GM21526 (cell line): ENCODE measurements around the gene QDPR.
"Not testable (repeated sequence)": the region's sequence is repeated elsewhere in the genome, so short reads cannot be mapped to it uniquely, and the experiment has no call there.

Experiments
- ATAC-seq: cut with Tn5 transposase; IDR thresholded peaks from one replicate; pipeline ENCODE4 v1.9.1; 2021; ENCODE audit warnings: moderate library complexity; ENCODE audit not compliant: unreplicated experiment, low FRiP score

Gene QDPR

DNA sequence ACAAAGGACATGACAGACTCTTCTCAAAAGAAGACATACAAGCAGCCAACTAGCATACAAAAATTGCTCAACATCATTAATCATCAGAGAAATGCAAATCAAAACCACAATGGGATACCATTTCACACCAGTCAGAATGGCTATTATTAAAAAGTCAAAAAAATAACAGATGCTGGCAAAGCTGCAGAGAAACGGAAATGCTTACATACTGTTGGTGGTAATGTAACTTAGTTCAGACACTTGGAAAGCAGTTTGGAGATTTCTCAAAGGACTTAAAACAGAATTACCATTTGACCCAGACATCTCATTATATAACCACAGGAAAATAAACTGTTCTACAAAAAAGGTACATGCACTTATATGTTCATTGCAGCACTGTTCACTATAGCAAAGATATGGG lies 69.4 kb downstream of the QDPR start:
- ATAC-seq, result not testable (repeated sequence)

- no peak for ATAC-seq
These were observed 74.5 kb downstream of the QDPR start for GRCh38 chr4:17437396-17437795.

DNA sequence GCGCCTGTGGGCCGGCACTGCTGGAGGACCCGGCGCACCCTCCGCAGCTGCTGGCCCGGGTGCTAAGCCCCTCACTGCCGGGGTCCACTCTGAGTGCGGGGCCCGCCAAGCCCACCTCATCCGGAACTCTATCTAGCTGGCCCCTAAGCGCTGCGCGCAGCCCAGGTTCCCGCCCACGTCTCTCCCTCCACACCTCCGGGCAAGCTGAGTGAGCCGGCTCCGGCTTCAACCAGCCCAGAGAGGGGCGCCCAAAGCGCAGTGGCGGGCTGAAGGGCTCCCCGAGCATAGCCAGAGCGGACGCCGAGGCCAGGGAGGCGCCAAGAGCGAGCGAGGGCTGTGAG lies 75.2 kb downstream of the QDPR start:
- no peak for ATAC-seq
